Hypothalamus (tissue), 51 donors: Measurements from ENCODE around the gene EFNA4.
A peak's percentile ranks its signal among the peaks of the same experiment; 100 is the strongest.

Experiments
- DNase-seq, 51 donors: peaks; one replicate each; lab custom pipeline; 2025; lab: John Stamatoyannopoulos, UW

Gene EFNA4

GRCh38 chr1:155071701-155072100, 8.2 kb downstream of the EFNA4 start:
- DNase-seq = no peak

DNA sequence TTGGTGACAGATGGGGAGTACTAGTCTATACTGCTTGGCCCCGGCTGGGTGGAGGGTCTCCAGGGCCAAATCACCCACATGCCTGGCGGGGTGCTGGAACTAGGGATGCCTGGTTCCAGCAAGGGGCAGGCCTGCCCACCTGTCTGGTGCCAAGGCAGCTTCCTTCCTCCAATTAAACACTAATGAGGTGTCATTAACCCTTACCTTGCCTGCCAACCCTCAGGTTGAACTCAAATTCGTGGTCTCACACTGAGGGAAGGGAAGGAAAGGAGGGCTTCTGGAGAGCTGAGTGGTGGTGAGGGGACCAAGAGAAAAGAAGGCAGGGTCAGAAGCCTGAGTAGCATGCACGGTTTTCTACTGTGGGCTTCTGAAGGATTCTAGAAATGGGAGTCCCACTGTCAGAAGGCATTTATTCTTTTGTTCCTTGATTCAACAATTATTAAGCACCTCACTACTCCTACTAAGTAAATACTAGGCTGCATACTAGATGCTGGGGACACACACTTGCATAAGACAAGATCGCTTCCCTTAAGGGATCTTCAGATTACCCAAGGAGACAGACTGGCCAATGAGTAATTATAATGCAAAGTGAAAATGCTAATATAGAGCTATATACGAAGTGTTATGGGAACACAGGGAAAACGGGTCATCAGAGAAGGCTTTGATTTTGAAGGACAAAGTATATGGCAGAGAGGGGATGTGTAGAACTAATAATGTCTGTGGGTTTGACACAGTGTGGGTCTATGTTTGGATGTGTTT, 9.2 kb downstream of the EFNA4 start:
- DNase-seq = no peak

DNA sequence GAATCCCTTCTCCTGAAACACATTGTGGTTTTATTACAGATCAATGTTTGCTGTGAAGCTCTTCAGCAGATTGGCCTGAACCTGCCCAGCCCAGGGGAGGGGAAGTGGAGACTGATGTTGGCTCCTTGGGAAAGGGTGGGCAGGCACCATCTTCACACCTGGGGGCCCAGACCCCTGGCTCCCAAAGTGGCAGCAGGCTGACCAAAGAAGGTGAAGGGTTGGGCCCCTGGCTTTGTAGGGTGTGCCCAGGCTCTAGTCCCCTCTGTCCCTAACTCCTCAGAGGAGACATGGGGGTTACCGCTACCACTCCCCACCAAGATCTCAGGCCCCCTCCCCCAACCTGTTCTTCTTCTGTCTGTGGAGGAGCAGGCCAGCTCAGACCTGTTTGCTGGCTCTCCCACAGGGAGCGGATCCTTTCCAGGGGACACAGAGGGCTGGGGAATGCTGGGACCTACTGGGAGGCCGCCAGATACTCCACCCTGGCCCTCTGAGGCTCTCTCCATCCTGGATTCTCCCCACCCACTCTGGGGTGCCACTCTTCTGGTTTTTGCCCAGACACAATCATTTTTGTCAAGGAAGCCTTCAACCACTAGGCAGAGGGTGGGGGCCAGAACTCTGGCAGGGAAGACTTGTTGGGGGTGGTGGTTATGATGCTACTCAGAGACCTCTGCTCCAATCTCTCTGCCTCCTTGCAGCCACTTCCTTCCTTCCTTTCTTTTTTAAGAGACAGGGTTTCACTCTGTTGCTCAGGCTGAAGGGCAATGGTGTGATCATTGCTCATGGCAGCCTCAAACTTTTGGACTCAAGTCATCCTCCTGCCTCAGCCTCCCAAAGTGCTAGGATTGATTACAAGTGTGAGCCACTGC, 10.1 kb downstream of the EFNA4 start:
- DNase-seq = no peak

- DNase-seq = no peak
Observed at GRCh38 chr1:155075535-155075934, 12.0 kb downstream of the EFNA4 start.

DNA sequence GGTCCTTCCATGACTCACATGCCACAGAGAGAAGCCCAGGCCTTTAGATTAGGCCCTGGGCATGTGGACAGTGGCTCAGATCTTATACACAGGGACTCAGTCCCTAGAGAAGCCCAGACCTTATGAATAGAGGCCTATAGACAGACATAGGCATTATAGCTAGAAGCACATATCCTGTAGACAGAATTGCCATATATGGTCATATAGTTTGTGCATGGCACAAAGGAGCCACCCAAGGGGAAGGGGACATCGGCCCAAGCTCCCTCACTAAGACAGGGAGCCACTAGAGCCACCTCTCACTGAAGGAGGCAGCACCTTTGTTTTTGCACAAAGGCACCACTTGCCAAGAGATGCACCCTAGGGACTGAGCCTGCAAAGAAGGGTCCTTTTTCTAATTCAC, 12.8 kb downstream of the EFNA4 start:
- DNase-seq = no peak

GRCh38 chr1:155077346-155077745, 13.8 kb downstream of the EFNA4 start:
- no peak for DNase-seq

GRCh38 chr1:155077758-155078445, 14.4 kb downstream of the EFNA4 start:
- DNase-seq = no peak

DNA sequence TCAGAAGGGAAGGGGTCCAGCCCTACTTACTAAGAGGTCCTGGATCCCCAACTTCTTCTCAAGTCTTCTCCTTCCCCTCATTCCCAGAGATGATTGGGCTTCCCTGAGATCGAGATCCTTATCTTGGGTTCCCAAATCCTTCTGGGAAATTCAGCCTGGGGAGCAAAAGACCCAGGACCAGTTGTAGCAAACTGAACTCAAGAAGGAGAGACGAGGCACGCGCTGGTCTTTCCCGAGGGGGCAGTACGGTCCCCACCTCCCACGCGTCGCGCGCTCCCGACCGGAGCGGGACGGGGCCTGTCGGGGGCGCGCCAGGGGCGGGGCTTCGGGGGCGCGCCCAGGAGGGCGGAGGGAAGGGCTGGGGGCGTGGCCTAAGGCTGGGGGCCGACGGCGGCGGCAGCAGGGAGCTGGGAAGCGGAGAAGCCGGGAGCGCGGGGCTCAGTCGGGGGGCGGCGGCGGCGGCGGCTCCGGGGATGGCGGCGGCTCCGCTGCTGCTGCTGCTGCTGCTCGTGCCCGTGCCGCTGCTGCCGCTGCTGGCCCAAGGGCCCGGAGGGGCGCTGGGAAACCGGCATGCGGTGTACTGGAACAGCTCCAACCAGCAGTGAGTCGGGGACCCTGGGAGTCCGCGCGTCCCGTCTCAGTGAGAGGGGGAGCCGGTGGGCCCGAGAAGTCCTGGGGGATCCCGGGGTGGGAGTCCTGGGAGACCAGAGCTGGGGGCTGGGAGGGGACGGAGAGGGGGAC, 15.1 kb downstream of the EFNA4 start, which contains the start of gene EFNA3:
TSS of gene EFNA3 (plus strand) at position 369 of the 741 bp plus-strand sequence. CDS start at position 474, 105 bp downstream.
- DNase-seq = peak in 40 of 51 donors; percentile 11 to 77 (median 50)

DNA sequence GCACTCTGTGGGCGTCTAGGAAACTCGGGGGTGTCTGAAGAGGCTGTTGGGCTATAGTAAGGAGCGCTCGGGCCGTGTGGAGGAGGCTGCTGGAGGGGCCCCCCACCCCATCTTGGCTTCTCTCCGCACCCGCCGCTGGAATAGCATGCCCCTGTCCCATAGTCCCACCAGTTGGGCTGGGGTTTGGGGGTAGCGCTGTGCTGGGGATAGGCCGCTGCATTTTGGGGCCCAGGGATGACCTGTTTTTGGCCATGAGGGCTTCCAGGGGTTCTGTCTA, 15.6 kb downstream of the EFNA4 start:
- DNase-seq = no peak

GRCh38 chr1:155079487-155080311, 16.2 kb downstream of the EFNA4 start:
- DNase-seq = peak in 3 of 51 donors; percentile 14 to 47 (median 24)

DNA sequence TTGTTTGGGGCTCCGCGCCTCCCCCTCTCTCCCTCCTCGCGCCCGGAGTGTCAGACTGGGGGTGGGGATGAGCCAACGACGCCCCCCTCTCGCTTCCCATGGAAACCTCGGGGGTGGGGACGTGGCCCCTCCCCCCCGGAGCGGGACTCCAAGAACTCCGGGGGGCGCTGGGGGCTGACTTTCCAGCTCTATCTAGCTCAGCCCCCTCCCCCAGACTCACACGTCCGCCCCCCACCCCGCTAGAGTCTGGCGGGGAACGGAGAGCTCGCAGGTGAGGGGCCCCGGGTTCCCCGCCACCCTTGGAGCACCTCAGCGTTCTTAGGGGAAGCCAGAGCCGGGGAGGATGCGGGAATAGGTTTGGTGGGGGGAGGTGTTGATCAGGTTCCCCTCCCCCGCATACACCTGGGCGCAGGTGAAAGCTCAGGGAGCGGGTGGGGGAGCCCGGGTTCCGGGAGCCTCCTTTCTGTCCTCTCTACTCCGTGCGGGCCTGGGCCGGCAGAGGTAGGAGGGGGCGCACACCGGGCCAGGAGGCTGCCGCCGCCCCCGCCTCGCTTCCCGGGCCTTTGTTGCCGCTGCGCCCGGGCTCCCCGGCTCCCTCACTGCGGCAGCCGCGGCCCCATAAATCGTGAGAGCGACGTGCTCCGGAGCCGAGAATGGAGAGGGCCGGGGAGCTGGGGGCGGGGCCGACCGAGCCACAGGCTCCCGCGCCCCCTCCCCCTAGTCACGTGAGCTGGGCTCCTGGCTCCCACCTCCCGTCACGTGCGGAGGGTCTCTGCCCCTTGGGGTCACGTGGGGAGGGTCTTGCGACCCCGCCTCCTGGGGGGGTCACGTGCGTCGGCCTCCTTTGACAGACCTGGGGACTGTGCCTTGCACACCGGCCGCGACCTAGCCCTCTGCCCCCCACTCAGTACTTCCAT, 17.0 kb downstream of the EFNA4 start:
- peak in 8 of 51 donors; percentile 9 to 47 (median 28) for DNase-seq

DNA sequence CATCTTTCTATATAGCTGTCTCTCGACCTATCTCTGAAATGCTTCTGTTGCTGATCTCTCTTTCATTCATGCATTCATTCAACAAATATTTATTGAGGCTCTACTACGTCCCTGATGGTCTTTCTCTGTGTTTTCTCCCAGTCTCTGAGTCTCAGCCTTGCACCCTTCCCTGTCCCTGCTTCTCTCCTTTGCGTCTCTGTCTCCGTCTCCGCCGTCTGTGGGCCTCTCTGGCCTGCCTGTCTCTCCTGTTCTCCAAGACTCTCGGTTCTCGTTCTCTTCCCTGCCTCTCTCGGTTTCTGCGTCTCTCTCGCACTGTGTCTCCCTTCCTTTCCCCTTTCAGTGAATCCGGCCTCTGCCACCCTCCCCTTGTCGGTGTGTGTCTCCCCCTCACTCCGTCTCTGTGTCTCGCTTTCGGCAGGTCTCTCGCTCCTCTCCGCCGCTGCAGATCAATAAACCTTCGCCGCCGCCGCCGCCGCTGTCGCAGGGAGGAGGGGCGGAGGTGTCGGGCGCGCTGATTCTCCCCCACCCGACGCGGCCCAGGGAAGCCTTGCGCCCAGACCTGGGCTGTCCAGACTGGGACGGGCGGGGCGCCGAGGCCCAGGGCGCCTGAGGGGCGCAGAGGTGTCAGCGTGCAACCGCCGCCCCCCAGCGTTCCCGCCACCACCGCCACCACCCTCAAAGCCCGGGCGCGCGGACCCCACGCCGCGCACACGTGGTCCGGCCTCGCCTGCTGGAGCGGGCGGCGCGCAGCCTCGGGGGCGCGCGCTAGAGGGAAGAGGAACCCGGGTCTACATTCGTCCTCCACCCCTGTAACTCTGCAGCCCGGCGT, 18.1 kb downstream of the EFNA4 start:
- DNase-seq = peak in 5 of 51 donors; percentile 22 to 55 (median 26)

DNA sequence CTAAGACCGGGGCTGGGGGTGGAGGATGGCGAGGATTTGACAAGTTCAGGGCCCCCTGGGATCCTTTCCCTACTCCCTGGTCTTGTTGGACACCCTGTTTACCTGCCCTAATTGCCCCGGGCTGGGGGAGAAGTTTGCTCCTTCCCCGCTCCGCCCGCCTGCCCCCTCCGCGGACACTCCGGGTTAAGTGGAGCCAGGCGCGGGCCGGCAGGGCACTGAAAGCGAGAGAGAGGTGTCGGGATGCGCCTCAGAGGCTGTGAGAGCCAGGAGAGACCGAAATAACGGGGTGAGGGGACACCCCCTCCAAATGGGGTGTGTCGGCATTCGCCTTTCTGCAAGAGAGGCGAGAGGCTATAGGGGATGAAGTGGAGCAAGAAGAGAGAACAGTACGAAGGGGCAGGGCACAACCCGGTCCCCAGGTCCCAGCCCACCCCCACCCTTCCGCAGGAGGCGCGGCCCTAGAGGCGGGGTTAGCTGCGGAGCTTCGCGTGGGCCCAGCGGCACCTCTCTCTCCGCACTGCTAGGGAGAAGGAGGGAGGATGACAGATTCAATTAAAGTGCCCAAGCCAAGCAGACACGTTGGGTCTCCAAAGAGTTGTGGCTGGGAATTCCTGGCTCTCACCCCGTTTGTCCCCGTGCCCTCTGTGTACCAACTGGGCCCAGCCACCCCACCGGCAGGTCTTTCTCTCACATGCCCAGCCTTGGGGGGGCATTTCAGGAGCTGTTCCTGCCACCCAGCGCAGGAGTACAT, 18.9 kb downstream of the EFNA4 start:
- DNase-seq = peak in 1 of 51 donors; percentile 8

- DNase-seq = no peak
Observed at GRCh38 chr1:155083052-155083541, 19.6 kb downstream of the EFNA4 start.

DNA sequence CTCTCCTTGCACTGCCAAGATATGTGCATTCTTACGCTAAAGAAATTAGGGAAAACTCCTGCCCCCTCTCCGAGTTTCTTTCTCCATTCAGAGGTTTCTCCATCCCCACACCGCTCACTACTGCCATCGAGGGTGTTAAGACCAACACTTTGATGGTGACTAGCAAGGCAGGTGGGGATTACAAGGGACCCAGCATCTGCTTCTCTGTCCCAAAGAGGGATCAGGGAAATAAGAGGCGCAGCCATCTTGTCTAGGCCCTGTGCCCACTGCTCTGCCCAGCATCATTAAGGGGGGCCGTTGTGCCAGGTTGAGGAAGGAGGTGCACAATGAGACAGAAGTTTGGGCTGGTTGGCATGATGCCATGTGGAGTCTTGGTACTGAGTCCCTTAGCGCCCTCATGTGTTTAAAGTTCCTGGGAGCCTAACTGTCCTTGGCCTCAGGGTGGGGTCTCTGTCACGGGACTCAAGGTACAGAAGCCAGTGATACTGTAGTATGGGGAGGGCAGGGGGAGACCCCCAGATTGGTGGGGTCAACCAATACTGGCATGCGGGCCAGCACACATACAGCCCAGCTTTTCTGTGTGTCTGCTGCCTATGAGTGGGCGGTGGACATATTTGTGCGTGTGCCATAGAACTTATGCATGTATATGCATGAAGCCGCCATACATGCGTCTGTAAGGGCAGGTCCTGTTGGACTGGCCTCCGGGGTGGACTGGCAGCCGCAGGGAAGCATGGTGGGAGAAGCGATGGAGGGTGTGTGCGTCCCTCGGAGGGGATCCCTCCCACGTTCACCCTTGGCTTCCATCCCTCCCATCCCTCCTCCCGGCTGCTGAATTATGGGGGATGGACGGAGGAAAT, 20.6 kb downstream of the EFNA4 start:
- peak in 13 of 51 donors; percentile 13 to 51 (median 31) for DNase-seq
